A549 treated with AZD2906 at 1 μM for 4 hours (cell line): ENCODE results near the gene NOMO2. TPM values are rescaled to one million over a fixed set of nuclear protein-coding genes. Genes with fewer than 3 reads are reported as not detected.

Source experiments
- total RNA-seq: library from RNA; stranded (reverse); fragments of 200-300 nt; extraction: Qiagen RNA extraction; gene quantifications from 5 replicates; pipeline ENCODE4 v1.2.3, GENCODE V29; 2022

Gene NOMO2, protein sequence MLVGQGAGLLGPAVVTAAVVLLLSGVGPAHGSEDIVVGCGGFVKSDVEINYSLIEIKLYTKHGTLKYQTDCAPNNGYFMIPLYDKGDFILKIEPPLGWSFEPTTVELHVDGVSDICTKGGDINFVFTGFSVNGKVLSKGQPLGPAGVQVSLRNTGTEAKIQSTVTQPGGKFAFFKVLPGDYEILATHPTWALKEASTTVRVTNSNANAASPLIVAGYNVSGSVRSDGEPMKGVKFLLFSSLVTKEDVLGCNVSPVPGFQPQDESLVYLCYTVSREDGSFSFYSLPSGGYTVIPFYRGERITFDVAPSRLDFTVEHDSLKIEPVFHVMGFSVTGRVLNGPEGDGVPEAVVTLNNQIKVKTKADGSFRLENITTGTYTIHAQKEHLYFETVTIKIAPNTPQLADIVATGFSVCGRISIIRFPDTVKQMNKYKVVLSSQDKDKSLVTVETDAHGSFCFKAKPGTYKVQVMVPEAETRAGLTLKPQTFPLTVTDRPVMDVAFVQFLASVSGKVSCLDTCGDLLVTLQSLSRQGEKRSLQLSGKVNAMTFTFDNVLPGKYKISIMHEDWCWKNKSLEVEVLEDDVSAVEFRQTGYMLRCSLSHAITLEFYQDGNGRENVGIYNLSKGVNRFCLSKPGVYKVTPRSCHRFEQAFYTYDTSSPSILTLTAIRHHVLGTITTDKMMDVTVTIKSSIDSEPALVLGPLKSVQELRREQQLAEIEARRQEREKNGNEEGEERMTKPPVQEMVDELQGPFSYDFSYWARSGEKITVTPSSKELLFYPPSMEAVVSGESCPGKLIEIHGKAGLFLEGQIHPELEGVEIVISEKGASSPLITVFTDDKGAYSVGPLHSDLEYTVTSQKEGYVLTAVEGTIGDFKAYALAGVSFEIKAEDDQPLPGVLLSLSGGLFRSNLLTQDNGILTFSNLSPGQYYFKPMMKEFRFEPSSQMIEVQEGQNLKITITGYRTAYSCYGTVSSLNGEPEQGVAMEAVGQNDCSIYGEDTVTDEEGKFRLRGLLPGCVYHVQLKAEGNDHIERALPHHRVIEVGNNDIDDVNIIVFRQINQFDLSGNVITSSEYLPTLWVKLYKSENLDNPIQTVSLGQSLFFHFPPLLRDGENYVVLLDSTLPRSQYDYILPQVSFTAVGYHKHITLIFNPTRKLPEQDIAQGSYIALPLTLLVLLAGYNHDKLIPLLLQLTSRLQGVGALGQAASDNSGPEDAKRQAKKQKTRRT
- 97.6 to 102 TPM (median 101 TPM) in 5 replicates for total RNA-seq

GRCh38 chr16:18561727-18562314 lies at the start of gene NOMO2:
Gene NOMO2 (minus strand): TSS chr16:18562097. CDS start chr16:18562040, 57 bp downstream.

Other genes starting within 250 kb of the NOMO2 start
- 0.73 to 1.5 TPM (median 1.4 TPM) in 5 replicates for gene NPIPA8, start 225.4 kb downstream of the NOMO2 start, total RNA-seq
- 2,282 to 2,472 TPM (median 2,344 TPM) in 5 replicates for gene RPS15A, start 228.2 kb upstream of the NOMO2 start, total RNA-seq
- 248 to 478 TPM (median 272 TPM) in 5 replicates for gene ARL6IP1, start 239.5 kb upstream of the NOMO2 start, total RNA-seq